PC-3 (cell line): ENCODE data around the gene ZNF22. TPM values are rescaled to one million over a fixed set of nuclear protein-coding genes. Genes with fewer than 3 reads are reported as not detected.

Experiments used
- total RNA-seq: library from RNA; depleted of rRNA; stranded (reverse); fragments of >200 nt; gene quantifications from 2 replicates; pipeline ENCODE4 v1.2.3, GENCODE V29; 2014; rRNA removed

The ZNF22 gene
- total RNA-seq, 1 experiment from 2014 or later: 24.8 TPM

Other genes starting within 250 kb of the ZNF22 start
- gene TMEM72, start 89.6 kb upstream of the ZNF22 start, total RNA-seq: not detected in 2 replicates
- gene RASSF4, start 41.1 kb upstream of the ZNF22 start, total RNA-seq: 7.7 and 8.7 TPM in 2 replicates
- 8.0 and 9.0 TPM in 2 replicates for gene DEPP1, start 22.1 kb upstream of the ZNF22 start, total RNA-seq